K562 (cell line): ENCODE measurements around the gene XPC. TPM values are rescaled to one million over a fixed set of nuclear protein-coding genes. Genes with fewer than 3 reads are reported as not detected.
A peak's percentile ranks its signal among the peaks of the same experiment; 100 is the strongest.

Source experiments
- ATAC-seq: fragments of 200-7000 bp; cut with Tn5 transposase; 3 replicates; pipeline ENCODE4 v1.9.1; 2020; ENCODE audit warnings: moderate library complexity
- BruUV-seq: library from RNA; stranded (reverse); fragments of 400-500 nt; replicated peaks from 2 replicates; lab custom pipeline; 2021; lab: Mats Ljungman, UMichigan
- CTCF ChIA-PET: fragments of 300-600 bp; formaldehyde crosslinking; extraction: SDS; loops from one replicate; lab custom pipeline; 2021; ENCODE audit warnings: low intra/inter-chr PET ratio; lab: Yijun Ruan, JAX
- POLR2A ChIA-PET: fragments of 300-600, 350-650 bp; sonication (Branson Sonifier 250); formaldehyde crosslinking; extraction: SDS; loops from one replicate; lab custom pipeline; 2021; ENCODE audit warnings: antibody characterized with exemption, inconsistent platforms; lab: Yijun Ruan, JAX
- DNase-seq, 4 experiments: peaks; one replicate each; pipeline versions ENCODE4 v3.0.0 to v3.0.0-alpha.2; 2011 to 2018; ENCODE audit warnings: low spot score in 3 of 4, mixed read lengths in 3 of 4; ENCODE audit errors: extremely low read depth in 1 of 4
- FAIRE-seq: peaks from 2 replicates; lab custom pipeline; 2011; peaks lifted over from hg19 to GRCh38; lab: Jason Lieb, UNC
- H2AFZ ChIP-seq: 2 replicates; pipeline ENCODE4 v1.6.0; 2011; ENCODE audit warnings: low read depth, low read length, control low read depth, inconsistent platforms
- H3K27ac ChIP-seq: fragments of 200-600 bp; 3 replicates; pipeline ENCODE4 v1.8.0; 2011; ENCODE audit warnings: low read depth, mild to moderate bottlenecking, control low read depth, inconsistent platforms, low read length, moderate library complexity, mixed read lengths; ENCODE audit errors: extremely low read depth
- H3K27me3 ChIP-seq, 2 experiments: fragments of 300-600 bp in 1 of 2; 2 replicates in 1 of 2; 3 replicates in 1 of 2; pipeline versions ENCODE4 v1.6.0 to v1.8.0; 2011; ENCODE audit warnings: inconsistent platforms in 2 of 2, low read length in 2 of 2, mild to moderate bottlenecking in 1 of 2, mixed read lengths in 1 of 2, moderate library complexity in 1 of 2; ENCODE audit not compliant: control insufficient read depth in 2 of 2, insufficient read depth in 2 of 2
- H3K36me3 ChIP-seq: fragments of 300-600 bp; 3 replicates; pipeline ENCODE4 v1.8.0; 2011; ENCODE audit warnings: mild to moderate bottlenecking, low read length, inconsistent platforms; ENCODE audit not compliant: control insufficient read depth, insufficient read depth
- H3K4me1 ChIP-seq, 2 experiments: fragments of 200-600 bp in 1 of 2; replicated peaks in 1 of 2; 2 replicates in 1 of 2; 3 replicates in 1 of 2; pipeline versions ENCODE4 v1.5.1 to v1.8.0; 2011; ENCODE audit warnings: inconsistent platforms in 2 of 2, low read length in 2 of 2, mild to moderate bottlenecking in 1 of 2, mixed read lengths in 1 of 2, moderate library complexity in 1 of 2; ENCODE audit not compliant: control insufficient read depth in 2 of 2, insufficient read depth in 2 of 2
- H3K4me2 ChIP-seq: 2 replicates; pipeline ENCODE4 v1.6.1; 2011; ENCODE audit warnings: low read length, control low read depth, inconsistent platforms, mixed read lengths; ENCODE audit not compliant: insufficient read depth
- H3K4me3 ChIP-seq: fragments of 200-600 bp; sonication (generic), shearing (Covaris generic); 2 replicates; pipeline ENCODE4 v1.5.1; 2016; ENCODE audit warnings: control low read depth, inconsistent platforms
- H3K79me2 ChIP-seq: fragments of 200-600 bp; 3 replicates; pipeline ENCODE4 v1.8.0; 2011; ENCODE audit warnings: low read length, inconsistent platforms; ENCODE audit not compliant: control insufficient read depth, insufficient read depth
- H3K9ac ChIP-seq, 2 experiments: 2 replicates each; pipeline versions ENCODE4 v1.6.0 to v1.6.1; 2011; ENCODE audit warnings: low read depth in 2 of 2, low read length in 2 of 2, control low read depth in 1 of 2, inconsistent platforms in 1 of 2, mild to moderate bottlenecking in 1 of 2, mixed read lengths in 1 of 2; ENCODE audit not compliant: insufficient read depth in 1 of 2
- H3K9me1 ChIP-seq: one replicate; pipeline ENCODE4 v1.6.0; 2011; ENCODE audit warnings: inconsistent platforms, mild to moderate bottlenecking, low read length, moderate library complexity; ENCODE audit not compliant: control insufficient read depth, insufficient read depth
- H3K9me3 ChIP-seq: replicated peaks from 2 replicates; pipeline ENCODE4 v1.5.1; 2011; ENCODE audit warnings: low read depth, low read length, inconsistent platforms; ENCODE audit not compliant: control insufficient read depth, insufficient read depth
- H4K20me1 ChIP-seq: replicated peaks from 2 replicates; pipeline ENCODE4 v1.6.1; 2011; ENCODE audit warnings: low read length, inconsistent platforms, mixed read lengths; ENCODE audit not compliant: control insufficient read depth, insufficient read depth
- ADNP ChIP-seq: fragments of 200-800 bp; sonication (Bioruptor generic); IDR thresholded peaks from 2 replicates; pipeline ENCODE4 v1.6.1; 2016; ENCODE audit warnings: missing genetic modification characterization, missing compliant biosample characterization
- FOS ChIP-seq: IDR thresholded peaks from 3 replicates; pipeline ENCODE4 v1.6.1; 2011; ENCODE audit not compliant: insufficient read length; ENCODE audit errors: extremely low read depth
- HMGXB4 ChIP-seq: sonication (generic); formaldehyde crosslinking; IDR thresholded peaks from 2 replicates; pipeline ENCODE4 v1.8.1; 2023; ENCODE audit warnings: mild to moderate bottlenecking, missing genetic modification reagents
- NR4A1 ChIP-seq, 2 experiments: fragments of 250-450 bp in 1 of 2; fragments of 450-650 bp in 1 of 2; sonication (Bioruptor Pico) in 1 of 2; IDR thresholded peaks; 2 replicates each; pipeline versions ENCODE4 v1.4.0 to v1.6.1; 2016 to 2020; ENCODE audit warnings: mild to moderate bottlenecking in 2 of 2, missing compliant biosample characterization in 1 of 2, missing genetic modification characterization in 1 of 2, moderate library complexity in 1 of 2
- SAP30 ChIP-seq: fragments of 200-600 bp; sonication (generic); IDR thresholded peaks from 2 replicates; pipeline ENCODE4 v1.6.1; 2012; ENCODE audit warnings: borderline replicate concordance, low read depth, mild to moderate bottlenecking, moderate library complexity, low read length, control low read depth, inconsistent platforms; ENCODE audit not compliant: insufficient read depth, poor library complexity, severe bottlenecking
- SMAD4 ChIP-seq: fragments of 250-450 bp; sonication (Bioruptor Pico); conservative IDR thresholded peaks from 2 replicates; pipeline ENCODE4 v1.8.0; 2021; ENCODE audit warnings: inconsistent platforms, mild to moderate bottlenecking, moderate library complexity
- STAT6 ChIP-seq: sonication (generic); formaldehyde crosslinking; IDR thresholded peaks from 2 replicates; pipeline ENCODE4 v1.8.1; 2023; ENCODE audit warnings: mild to moderate bottlenecking, missing genetic modification reagents
- TRIM28 ChIP-seq: fragments of 450-650 bp; IDR thresholded peaks from 2 replicates; pipeline ENCODE4 v1.6.1; 2017
- ZBTB26 ChIP-seq: fragments of 450-650 bp; formaldehyde crosslinking; IDR thresholded peaks from 2 replicates; pipeline ENCODE4 v1.4.0; 2022; ENCODE audit warnings: missing genetic modification characterization
- ZNF3 ChIP-seq: fragments of 250-450 bp; sonication (Bioruptor Pico); IDR thresholded peaks from 2 replicates; pipeline ENCODE4 v1.5.0; 2021; ENCODE audit warnings: mild to moderate bottlenecking, moderate library complexity
- WGBS: fragments of 100-300 bp; shearing (Covaris generic); methylation state at CpG from one replicate; pipeline ENCODE4 v1.1.6; 2016; ENCODE audit warnings: low coverage, mixed read lengths; ENCODE audit not compliant: insufficient coverage; ENCODE audit errors: missing lambda C conversion rate; 5-methylcytosine and 5-hydroxymethylcytosine counted together
- in situ Hi-C: fragments of 300-500 bp; cut with MboI; formaldehyde crosslinking; loops from 4 replicates; pipeline ENCODE4 v1.15.0; 2018; ENCODE audit warnings: inconsistent platforms, mixed read lengths
- intact Hi-C: fragments of 100-400 bp; cut with micrococcal nuclease; formaldehyde crosslinking; loops from 2 replicates; pipeline ENCODE4 v1.14.2; 2022
- polyA plus RNA-seq, 8 experiments: library from polyadenylated mRNA; depleted of rRNA in 4 of 8; stranded (reverse) in 5 of 8; unstranded in 3 of 8; fragments of >200 nt; fragmentation: Nextera tagmentation in 2 of 8; fragmentation: Illumina TruSeq in 1 of 8; extraction: Ambion mirVana in 2 of 8; extraction: Trizol in 1 of 8; gene quantifications; 2 replicates each; pipeline versions ENCODE4 v1.2.1 to v1.2.3, GENCODE V29; 2011 to 2014; ENCODE audit warnings: inconsistent platforms in 1 of 8, missing spikeins in 1 of 8
- total RNA-seq, 7 experiments: library from RNA; depleted of rRNA in 6 of 7; stranded (reverse); fragments of >200 nt in 6 of 7; fragmentation: Illumina TruSeq in 2 of 7; extraction: Trizol in 2 of 7; gene quantifications; 2 replicates each; pipeline versions ENCODE4 v1.2.1 to v1.2.3, GENCODE V29; 2011 to 2021; ENCODE audit warnings: low replicate concordance in 1 of 7

The XPC gene
- total and polyA plus RNA-seq, 9 of the 15 experiments (the other 6 are each of a cell fraction or from before 2014, with no cell fraction given), result 3.8 to 54.7 (median 41.3) TPM

GRCh38 chr3:14125193-14126016, 53.0 kb downstream of the XPC start:
- peak overlapping the region; percentile 97 for H2AFZ ChIP-seq
- TSS peak; percentile 52 for BruUV-seq
- peak; percentile 95 for TF ChIP-seq SAP30
- TF ChIP-seq NR4A1 (CRISPR knock-in tag; IDR thresholded peaks at IDR 0.05), result 0 out of 2 replicates have a peak, but pooled peaks have one; percentile 46
- peak; percentile 79 for TF ChIP-seq NR4A1 (tag; IDR thresholded peaks at IDR 0.05)
- no peak for TF ChIP-seq ADNP (tag)
- TF ChIP-seq HMGXB4 (CRISPR knock-in tag), result 0 out of 2 replicates have a peak, but pooled peaks have one; percentile 62
- TF ChIP-seq TRIM28, result peak; percentile 58; the same call in 1 of the 2 replicates
- 0 out of 2 replicates have a peak, but pooled peaks have one; percentile 25 for TF ChIP-seq STAT6 (CRISPR knock-in tag)
- peak; percentile 62 for TF ChIP-seq FOS
- peak; percentile 72 for TF ChIP-seq SMAD4 (CRISPR knock-in tag)
- TF ChIP-seq ZBTB26 (CRISPR knock-in tag), result 0 out of 2 replicates have a peak, but pooled peaks have one; percentile 36
- peak; percentile 75; the same call in 1 of the 2 replicates for TF ChIP-seq ZNF3

More at GRCh38 chr3:14125193-14126016, 53.0 kb downstream of the XPC start:
- Histone ChIP-seq H3K4me1 (peaks cover 35 to 42% of the 10 kb centered on the region in 2 experiments), H3K27me3 (no peaks in the 10 kb centered on the region), H3K79me2 (peaks cover 78% of the 10 kb centered on the region), H3K27ac (peak overlapping the region; percentile 86), H3K4me2 (peak overlapping the region; percentile 95), H3K9me3 (peaks cover 16% of the 10 kb centered on the region), H4K20me1 (peaks cover 10% of the 10 kb centered on the region; the same call in 1 of the 2 replicates), H3K9me1 (peaks cover 5% of the 10 kb centered on the region), H3K9ac (peak overlapping the region; percentile 88 to 97), H3K36me3 (peaks cover 63% of the 10 kb centered on the region), H3K4me3 (peak overlapping the region; percentile 72)
- POLR2A ChIA-PET, result interaction anchor here (0.6 to 3.5 kb wide), 18 partner anchors 7 to 388 kb away, joined by 3 to 24 read pairs (median 4); partner anchors contain the start of genes LSM3 and XPC
- WGBS, result 0% methylated on average over 41 of the region's 44 CpGs
- CTCF ChIA-PET, result no interaction called here
- DNase-seq, result peak; percentile 64 to 94 (median 78)
- peak; percentile 23 for FAIRE-seq
- ATAC-seq, result peak; percentile 79
- in situ Hi-C loops (no loop called here), intact Hi-C loops (loop anchor here (10.0 kb wide), 1 partner anchor 471 kb away; no protein-coding TSS in a partner anchor)
